ENCODE results near the gene CFAP46. TPM values are rescaled to one million over a fixed set of nuclear protein-coding genes. Genes with fewer than 3 reads are reported as not detected.

CFAP46 gene
- total RNA-seq (2013): not detected
- polyA plus RNA-seq (under 1 TPM in 1 of 3 donors, not detected in 2; 0.07 TPM), polyA minus RNA-seq (not detected in 2 replicates), total RNA-seq (0.15 to 3.0 (median 0.42) reads per million in 11 experiments)

DNA sequence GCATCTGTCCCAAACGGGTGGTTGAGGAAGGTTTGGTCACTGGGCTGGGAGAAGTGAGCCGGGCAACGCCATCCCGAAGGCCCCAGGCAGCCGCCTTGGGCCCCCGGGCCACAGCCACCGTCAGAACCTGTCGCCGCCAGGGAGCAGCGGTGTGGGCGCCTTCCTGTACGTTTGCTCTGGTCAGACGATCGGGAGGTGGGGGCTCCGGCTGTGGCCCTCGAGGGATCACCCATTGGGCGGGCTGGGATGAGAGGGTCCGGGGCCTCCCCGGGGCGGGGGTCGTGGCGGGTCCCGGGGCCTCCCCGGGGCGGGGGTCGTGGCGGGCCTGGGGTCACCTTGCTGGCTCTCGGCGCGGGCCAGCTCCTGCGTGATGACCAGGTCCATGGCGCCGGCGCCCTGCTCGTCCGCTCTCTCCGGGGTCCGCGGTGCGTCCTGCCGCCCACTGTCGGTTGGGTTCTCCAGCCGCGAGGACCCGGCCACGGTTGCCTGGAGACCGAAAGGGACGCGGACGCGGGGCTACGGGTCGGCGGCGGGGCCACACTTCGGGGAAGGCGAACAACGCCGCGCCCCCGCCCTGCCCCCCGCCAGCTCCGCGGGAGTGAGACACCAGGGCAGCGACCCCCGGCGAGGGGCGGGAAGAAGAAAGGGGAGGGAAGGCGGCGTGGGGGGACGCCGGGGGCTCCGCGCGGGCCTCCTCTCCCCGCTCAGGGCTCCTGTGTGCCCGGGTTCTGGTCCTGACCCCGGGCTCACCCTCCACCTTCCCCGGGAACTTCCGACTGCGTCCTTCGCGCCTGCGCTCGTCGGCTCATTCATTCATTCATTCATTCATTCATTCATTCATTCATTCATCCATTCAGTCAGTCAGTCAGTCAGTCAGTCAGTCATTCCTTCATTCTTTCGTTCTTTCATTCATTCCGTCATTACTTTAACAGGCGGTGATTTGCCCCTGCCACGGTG, at the start of gene CFAP46:
Gene CFAP46 (minus strand): TSS at position 470 of the 957 bp plus-strand sequence. CDS start 86 bp downstream, at position 384.
- intact Hi-C loops (cut with micrococcal nuclease): loop anchor here in 1 of 2 donors (5.0 kb wide), 1 partner anchor 375 kb away; no protein-coding TSS in a partner anchor
- H3K9ac ChIP-seq (ENCODE audit: insufficient read depth, low read length, poor library complexity, severe bottlenecking): no peak within 1 kb of the TSS

More for the DNA sequence above, at the start of gene CFAP46:
- no peak for DNase-seq
- TF ChIP-seq, protein P1, sequence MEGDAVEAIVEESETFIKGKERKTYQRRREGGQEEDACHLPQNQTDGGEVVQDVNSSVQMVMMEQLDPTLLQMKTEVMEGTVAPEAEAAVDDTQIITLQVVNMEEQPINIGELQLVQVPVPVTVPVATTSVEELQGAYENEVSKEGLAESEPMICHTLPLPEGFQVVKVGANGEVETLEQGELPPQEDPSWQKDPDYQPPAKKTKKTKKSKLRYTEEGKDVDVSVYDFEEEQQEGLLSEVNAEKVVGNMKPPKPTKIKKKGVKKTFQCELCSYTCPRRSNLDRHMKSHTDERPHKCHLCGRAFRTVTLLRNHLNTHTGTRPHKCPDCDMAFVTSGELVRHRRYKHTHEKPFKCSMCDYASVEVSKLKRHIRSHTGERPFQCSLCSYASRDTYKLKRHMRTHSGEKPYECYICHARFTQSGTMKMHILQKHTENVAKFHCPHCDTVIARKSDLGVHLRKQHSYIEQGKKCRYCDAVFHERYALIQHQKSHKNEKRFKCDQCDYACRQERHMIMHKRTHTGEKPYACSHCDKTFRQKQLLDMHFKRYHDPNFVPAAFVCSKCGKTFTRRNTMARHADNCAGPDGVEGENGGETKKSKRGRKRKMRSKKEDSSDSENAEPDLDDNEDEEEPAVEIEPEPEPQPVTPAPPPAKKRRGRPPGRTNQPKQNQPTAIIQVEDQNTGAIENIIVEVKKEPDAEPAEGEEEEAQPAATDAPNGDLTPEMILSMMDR (IDR thresholded peaks at IDR 0.05): no peak
- peaks cover 5% of the 10 kb centered on the region for H3K4me1 Mint-ChIP-seq
- no peak within 1 kb of the TSS for H3K27ac ChIP-seq (ENCODE audit: low read depth in 1 of 2, low read length in 2 of 2)
- H3K27me3 Mint-ChIP-seq (ENCODE audit: low read depth in 3 of 3): peaks cover 36 to 66% (median 48%) of the 10 kb centered on the region in 3 donors
- H4K20me1 ChIP-seq (ENCODE audit: insufficient read depth, low read length): no peaks in the 10 kb centered on the region
- H3K4me1 ChIP-seq (ENCODE audit: control insufficient read depth in 1 of 2, insufficient read depth in 2 of 2, low read length in 2 of 2): peaks cover 0 to 6% of the 10 kb centered on the region in 2 donors
- H3K79me2 ChIP-seq (ENCODE audit: insufficient read depth, low read length): no peaks in the 10 kb centered on the region
- H3K27me3 ChIP-seq (ENCODE audit: control insufficient read depth in 2 of 2, insufficient read depth in 2 of 2, low read length in 2 of 2): peaks cover 12 to 49% of the 10 kb centered on the region in 2 donors
- peak within 1 kb of the TSS; percentile 57 to 90 for H3K4me3 Mint-ChIP-seq
- peak within 1 kb of the TSS in 1 of 7 donors; percentile 24 for H3K27ac Mint-ChIP-seq
- peaks cover 0 to 6% (median 3%) of the 10 kb centered on the region in 7 donors for H3K9me3 Mint-ChIP-seq
- peaks cover 0 to 8% of the 10 kb centered on the region in 2 donors for H3K9me3 ChIP-seq (replicated peaks in 1 of 2; ENCODE audit: control insufficient read depth in 1 of 2, insufficient read depth in 1 of 2, low read length in 2 of 2)
- WGBS (ENCODE audit: insufficient coverage): 3% methylated on average over 82 of the region's 90 CpGs
- H2AFZ ChIP-seq (ENCODE audit: insufficient read depth, low read depth, low read length, poor library complexity, severe bottlenecking): peak within 1 kb of the TSS; percentile 13
- peak within 1 kb of the TSS in 1 of 3 experiments; percentile 52 for H3K4me3 ChIP-seq (replicated peaks in 1 of 3; ENCODE audit: low read depth in 2 of 3, low read length in 3 of 3)
- H3K4me2 ChIP-seq (replicated peaks; ENCODE audit: extremely low read depth, low read length, poor library complexity, severe bottlenecking): peak within 1 kb of the TSS; percentile 53
- H3K36me3 Mint-ChIP-seq: peaks cover 3 to 6% of the 10 kb centered on the region in 2 donors
- no peaks in the 10 kb centered on the region for H3K36me3 ChIP-seq (replicated peaks in 1 of 2; ENCODE audit: control insufficient read depth in 1 of 2, insufficient read depth in 2 of 2, low read length in 2 of 2)

All from CD14-positive monocyte (primary cell).